HG03045 (cell line): Measurements from ENCODE around the gene TCTN1.
"Not testable (repeated sequence)": the region's sequence is repeated elsewhere in the genome, so short reads cannot be mapped to it uniquely, and the experiment has no call there.

Experiments used
- ATAC-seq: cut with Tn5 transposase; IDR thresholded peaks from one replicate; pipeline ENCODE4 v1.9.1; 2021; ENCODE audit warnings: mild to moderate bottlenecking, moderate library complexity; ENCODE audit not compliant: unreplicated experiment

TCTN1 gene

GRCh38 chr12:110637869-110638441 is 24.0 kb downstream of the TCTN1 start:
- no peak for ATAC-seq

- no peak for ATAC-seq
Measured at GRCh38 chr12:110638796-110639195, 24.9 kb downstream of the TCTN1 start.

GRCh38 chr12:110639336-110640141 is 25.6 kb downstream of the TCTN1 start:
- no peak for ATAC-seq

- ATAC-seq, result no peak
Measured at GRCh38 chr12:110640275-110641025, 26.5 kb downstream of the TCTN1 start.

GRCh38 chr12:110641521-110641920 is 27.6 kb downstream of the TCTN1 start:
- no peak for ATAC-seq

- ATAC-seq, result no peak
Measured at GRCh38 chr12:110647631-110648040, 33.7 kb downstream of the TCTN1 start.

- ATAC-seq, result no peak
Measured at GRCh38 chr12:110649341-110649847, 35.5 kb downstream of the TCTN1 start.

- not testable (repeated sequence) for ATAC-seq
Measured at GRCh38 chr12:110654238-110654637, 40.3 kb downstream of the TCTN1 start.

- no peak for ATAC-seq
Measured at GRCh38 chr12:110656071-110656655, 42.2 kb downstream of the TCTN1 start.

- ATAC-seq, result no peak
Measured at GRCh38 chr12:110657747-110658146, 43.8 kb downstream of the TCTN1 start.

GRCh38 chr12:110658242-110658641 is 44.3 kb downstream of the TCTN1 start:
- ATAC-seq, result no peak

GRCh38 chr12:110658878-110659277 is 44.9 kb downstream of the TCTN1 start:
- no peak for ATAC-seq

- peak; percentile 89 for ATAC-seq
Measured at GRCh38 chr12:110661337-110661972, 47.5 kb downstream of the TCTN1 start.

- ATAC-seq, result no peak
Measured at GRCh38 chr12:110666892-110667291, 53.0 kb downstream of the TCTN1 start.

GRCh38 chr12:110667671-110668070 is 53.7 kb downstream of the TCTN1 start:
- ATAC-seq, result no peak

GRCh38 chr12:110668480-110669192 is 54.7 kb downstream of the TCTN1 start:
- ATAC-seq, result no peak

GRCh38 chr12:110669193-110669502 is 55.2 kb downstream of the TCTN1 start:
- ATAC-seq, result no peak

GRCh38 chr12:110670161-110670701 is 56.3 kb downstream of the TCTN1 start:
- peak; percentile 58 for ATAC-seq

- no peak for ATAC-seq
Measured at GRCh38 chr12:110676171-110676570, 62.2 kb downstream of the TCTN1 start.
